Activated T-helper 1 cell treated with anti-CD3 and anti-CD28 coated beads, Interleukin-2, amount 50 U/mL, for 16 hours (primary cell): Measurements from ENCODE around the gene CXXC5.

Source experiments
- DNase-seq, 2 donors: peaks; one replicate each; pipeline ENCODE4 v3.0.0-alpha.2; 2020; ENCODE audit warnings: low read depth in 1 of 2, low spot score in 1 of 2

CXXC5 gene

GRCh38 chr5:139692679-139693308 lies 44.6 kb downstream of the CXXC5 start:
- DNase-seq = no peak

- DNase-seq = no peak
These were observed 45.7 kb downstream of the CXXC5 start for GRCh38 chr5:139693676-139694364.

- no peak for DNase-seq
These were observed 46.5 kb downstream of the CXXC5 start for GRCh38 chr5:139694556-139695177.

GRCh38 chr5:139695178-139695573 lies 47.0 kb downstream of the CXXC5 start:
- no peak for DNase-seq

GRCh38 chr5:139696167-139696893 lies 48.2 kb downstream of the CXXC5 start:
- DNase-seq = no peak

- DNase-seq = no peak
These were observed 48.9 kb downstream of the CXXC5 start for GRCh38 chr5:139696894-139697658.

- DNase-seq = no peak
These were observed 50.5 kb downstream of the CXXC5 start for GRCh38 chr5:139698490-139699146.

- DNase-seq = no peak
These were observed 51.2 kb downstream of the CXXC5 start for GRCh38 chr5:139699351-139699750.

GRCh38 chr5:139700711-139701055 lies 52.5 kb downstream of the CXXC5 start:
- DNase-seq = no peak

- no peak for DNase-seq
These were observed 53.0 kb downstream of the CXXC5 start for GRCh38 chr5:139701056-139701741.

- no peak for DNase-seq
These were observed 54.4 kb downstream of the CXXC5 start for GRCh38 chr5:139702548-139702947.

- DNase-seq = no peak
These were observed 56.6 kb downstream of the CXXC5 start for GRCh38 chr5:139704748-139705147.

GRCh38 chr5:139705191-139705590 lies 57.0 kb downstream of the CXXC5 start:
- no peak for DNase-seq

- DNase-seq = no peak
These were observed 57.8 kb downstream of the CXXC5 start for GRCh38 chr5:139705655-139706587.

GRCh38 chr5:139707445-139708003 lies 59.4 kb downstream of the CXXC5 start:
- DNase-seq = no peak

GRCh38 chr5:139708434-139708861 lies 60.3 kb downstream of the CXXC5 start:
- no peak for DNase-seq

GRCh38 chr5:139708877-139709581 lies 60.9 kb downstream of the CXXC5 start:
- DNase-seq = no peak
